Trophoblast cell (in vitro differentiated cells and primary cell): Measurements from ENCODE around the gene AACS.

Experiments used
- DNase-seq, 2 donors: peaks; one replicate each; pipeline ENCODE4 v3.0.0-alpha.2; 2016
- H2AFZ ChIP-seq: 2 replicates; pipeline ENCODE4 v1.6.1; 2013; ENCODE audit warnings: low read length, moderate library complexity, mild to moderate bottlenecking; ENCODE audit not compliant: insufficient read depth, poor library complexity
- H2AK5ac ChIP-seq: 2 replicates; pipeline ENCODE4 v1.6.1; 2013; ENCODE audit warnings: mild to moderate bottlenecking, low read length
- H2BK120ac ChIP-seq: 2 replicates; pipeline ENCODE4 v1.6.1; 2013; ENCODE audit warnings: low read length, mild to moderate bottlenecking, moderate library complexity; ENCODE audit not compliant: insufficient read depth, poor library complexity
- H2BK12ac ChIP-seq: 2 replicates; pipeline ENCODE4 v1.6.1; 2013; ENCODE audit warnings: mild to moderate bottlenecking, low read length, moderate library complexity
- H2BK5ac ChIP-seq: 2 replicates; pipeline ENCODE4 v1.6.1; 2013; ENCODE audit warnings: low read length, low read depth, moderate library complexity, mild to moderate bottlenecking; ENCODE audit not compliant: poor library complexity
- H3K14ac ChIP-seq: 2 replicates; pipeline ENCODE4 v1.6.1; 2013; ENCODE audit warnings: mild to moderate bottlenecking, low read length
- H3K18ac ChIP-seq: 2 replicates; pipeline ENCODE4 v1.6.1; 2013; ENCODE audit warnings: mild to moderate bottlenecking, low read length
- H3K23ac ChIP-seq: 2 replicates; pipeline ENCODE4 v1.6.1; 2013; ENCODE audit warnings: low read length
- H3K27ac ChIP-seq: 2 replicates; pipeline ENCODE4 v1.5.1; 2013; ENCODE audit warnings: low read depth, mild to moderate bottlenecking, inconsistent platforms, low read length, moderate library complexity
- H3K27me3 ChIP-seq: 2 replicates; pipeline ENCODE4 v1.6.1; 2013; ENCODE audit warnings: inconsistent platforms, mild to moderate bottlenecking, low read length, moderate library complexity; ENCODE audit not compliant: insufficient read depth
- H3K36me3 ChIP-seq, 2 experiments: 1 replicate in 1 of 2; 2 replicates in 1 of 2; pipeline ENCODE4 v1.6.1; 2013; ENCODE audit warnings: low read length in 2 of 2, mild to moderate bottlenecking in 2 of 2, moderate library complexity in 1 of 2; ENCODE audit not compliant: insufficient read depth in 2 of 2, control insufficient read depth in 1 of 2
- H3K4ac ChIP-seq: 2 replicates; pipeline ENCODE4 v1.6.1; 2013; ENCODE audit warnings: low read depth, mild to moderate bottlenecking, low read length, moderate library complexity
- H3K4me1 ChIP-seq, 2 experiments: 1 replicate in 1 of 2; 2 replicates in 1 of 2; pipeline ENCODE4 v1.6.1; 2013; ENCODE audit warnings: low read length in 2 of 2, mild to moderate bottlenecking in 2 of 2, moderate library complexity in 1 of 2; ENCODE audit not compliant: insufficient read depth in 2 of 2, control insufficient read depth in 1 of 2
- H3K4me2 ChIP-seq: 2 replicates; pipeline ENCODE4 v1.6.1; 2013; ENCODE audit warnings: inconsistent platforms, mild to moderate bottlenecking, low read length, moderate library complexity
- H3K4me3 ChIP-seq: 2 replicates; pipeline ENCODE4 v1.5.1; 2013; ENCODE audit warnings: mild to moderate bottlenecking, low read depth, low read length, inconsistent platforms
- H3K79me1 ChIP-seq: one replicate; pipeline ENCODE4 v1.6.1; 2013; ENCODE audit warnings: low read length
- H3K79me2 ChIP-seq: 2 replicates; pipeline ENCODE4 v1.6.1; 2013; ENCODE audit warnings: low read length, mild to moderate bottlenecking; ENCODE audit not compliant: control insufficient read depth, insufficient read depth, poor library complexity
- H3K9ac ChIP-seq: 2 replicates; pipeline ENCODE4 v1.6.1; 2013; ENCODE audit warnings: mild to moderate bottlenecking, low read length
- H3K9me3 ChIP-seq: 2 replicates; pipeline ENCODE4 v1.6.1; 2013; ENCODE audit warnings: low read depth, mild to moderate bottlenecking, control low read depth, inconsistent platforms, low read length; ENCODE audit not compliant: insufficient read depth
- H4K12ac ChIP-seq: 2 replicates; pipeline ENCODE4 v1.6.1; 2013; ENCODE audit warnings: low read depth, mild to moderate bottlenecking, low read length, moderate library complexity
- H4K8ac ChIP-seq: 2 replicates; pipeline ENCODE4 v1.6.1; 2013; ENCODE audit warnings: low read depth, mild to moderate bottlenecking, low read length, moderate library complexity
- H4K91ac ChIP-seq: one replicate; pipeline ENCODE4 v1.6.1; 2013; ENCODE audit warnings: low read depth, mild to moderate bottlenecking, low read length, moderate library complexity
- WGBS: extraction: QIAGEN DNeasy Blood & Tissue Kit; methylation state at CpG from one replicate; pipeline ENCODE4 v1.1.7; 2013; ENCODE audit warnings: missing lambda C conversion rate; ENCODE audit not compliant: insufficient read length, insufficient coverage; ENCODE audit errors: extremely low coverage; 5-methylcytosine and 5-hydroxymethylcytosine counted together

AACS gene

DNA sequence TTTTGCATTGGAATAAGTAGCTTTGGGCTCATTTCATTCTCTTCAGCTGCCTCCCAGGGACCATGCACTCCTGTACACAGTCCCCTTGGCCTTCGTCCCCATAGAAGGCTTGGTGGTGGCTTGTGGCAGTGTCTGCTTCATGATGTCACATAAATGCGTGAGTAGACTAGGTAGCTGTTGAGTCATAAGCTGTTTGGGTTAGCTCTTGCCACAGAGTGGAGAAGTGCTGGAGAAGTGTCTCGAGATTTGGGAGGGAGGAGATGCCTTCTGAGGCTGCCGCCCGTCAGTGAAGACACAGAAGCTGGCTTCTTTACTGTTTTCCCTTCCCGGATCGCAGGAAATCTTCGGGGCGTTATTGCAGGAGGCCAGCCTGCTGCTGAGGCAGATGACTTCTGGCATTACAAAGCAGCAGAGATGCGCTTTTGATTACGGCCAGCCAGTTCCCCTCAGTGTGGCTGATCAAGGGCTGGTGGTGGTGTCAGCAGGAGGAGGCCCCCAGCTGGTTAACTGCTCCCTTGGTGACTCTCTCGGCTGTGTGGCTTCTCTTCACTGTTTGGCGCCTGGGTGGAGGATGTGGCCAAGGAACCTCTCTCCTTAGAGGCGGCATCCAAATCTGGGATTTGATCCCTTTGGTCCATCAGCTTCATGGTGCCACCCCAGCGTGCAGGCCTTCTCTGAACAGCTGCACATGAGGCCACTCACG, 67.6 kb downstream of the AACS start:
- no peaks in the 10 kb centered on the region for H3K27me3 ChIP-seq
- no peaks in the 10 kb centered on the region for H3K9me3 ChIP-seq
- H3K27ac ChIP-seq: no peak overlapping the region
- no peak overlapping the region for H2BK120ac ChIP-seq
- no peak overlapping the region for H4K8ac ChIP-seq
- H3K4ac ChIP-seq: no peak overlapping the region
- no peak overlapping the region for H2AK5ac ChIP-seq
- peak in 1 of 2 donors; percentile 12 for DNase-seq
- H4K12ac ChIP-seq: no peak overlapping the region
- no CpG with 5 or more reads among the region's 16 CpGs for WGBS
- H3K79me2 ChIP-seq: no peaks in the 10 kb centered on the region
- H3K79me1 ChIP-seq: no peaks in the 10 kb centered on the region
- H3K4me3 ChIP-seq: no peak overlapping the region
- no peak overlapping the region for H2BK12ac ChIP-seq
- H3K36me3 ChIP-seq: peaks cover 7 to 26% of the 10 kb centered on the region in 2 experiments
- no peak overlapping the region for H2AFZ ChIP-seq
- H3K4me1 ChIP-seq: no peaks in the 10 kb centered on the region
- H3K14ac ChIP-seq: no peak overlapping the region
- H3K18ac ChIP-seq: no peak overlapping the region
- no peak overlapping the region for H2BK5ac ChIP-seq
- no peak overlapping the region for H3K23ac ChIP-seq
- H3K9ac ChIP-seq: no peak overlapping the region
- no peak overlapping the region for H4K91ac ChIP-seq
- no peak overlapping the region for H3K4me2 ChIP-seq

DNA sequence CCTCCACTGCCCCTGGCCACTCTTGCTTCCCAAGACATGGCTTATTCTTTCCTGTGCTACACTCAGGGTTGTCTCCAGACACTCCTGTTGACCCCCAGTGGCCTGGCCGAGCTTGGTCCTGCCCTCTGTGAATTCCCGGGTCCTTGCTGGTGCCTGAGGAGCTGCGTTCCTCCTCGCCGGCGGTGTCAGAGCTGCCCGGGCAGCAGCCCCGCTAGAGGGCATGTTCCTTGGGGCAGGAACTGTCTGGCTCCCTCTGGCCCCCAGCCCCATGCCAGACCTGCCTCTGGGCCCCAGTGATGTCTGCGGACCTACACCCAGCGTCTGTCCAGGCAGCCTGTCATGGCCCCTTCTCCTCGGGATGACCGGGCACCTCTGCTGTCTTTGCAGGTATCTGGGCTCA, 68.4 kb downstream of the AACS start:
- Histone ChIP-seq H2AFZ (no peak overlapping the region), H3K79me1 (no peaks in the 10 kb centered on the region), H3K9me3 (no peaks in the 10 kb centered on the region), H2AK5ac (no peak overlapping the region), H3K79me2 (no peaks in the 10 kb centered on the region), H3K18ac (no peak overlapping the region), H4K91ac (no peak overlapping the region), H3K4me3 (no peak overlapping the region), H3K27me3 (no peaks in the 10 kb centered on the region), H4K12ac (no peak overlapping the region), H3K23ac (no peak overlapping the region), H4K8ac (no peak overlapping the region), H3K27ac (no peak overlapping the region), H3K4ac (no peak overlapping the region), H2BK12ac (no peak overlapping the region), H2BK120ac (no peak overlapping the region), H3K4me1 (no peaks in the 10 kb centered on the region), H3K9ac (no peak overlapping the region), H3K36me3 (peaks cover 7 to 26% of the 10 kb centered on the region in 2 experiments), H3K14ac (no peak overlapping the region), H3K4me2 (no peak overlapping the region), H2BK5ac (no peak overlapping the region)
- DNase-seq: no peak
- WGBS: no CpG with 5 or more reads among the region's 12 CpGs

DNA sequence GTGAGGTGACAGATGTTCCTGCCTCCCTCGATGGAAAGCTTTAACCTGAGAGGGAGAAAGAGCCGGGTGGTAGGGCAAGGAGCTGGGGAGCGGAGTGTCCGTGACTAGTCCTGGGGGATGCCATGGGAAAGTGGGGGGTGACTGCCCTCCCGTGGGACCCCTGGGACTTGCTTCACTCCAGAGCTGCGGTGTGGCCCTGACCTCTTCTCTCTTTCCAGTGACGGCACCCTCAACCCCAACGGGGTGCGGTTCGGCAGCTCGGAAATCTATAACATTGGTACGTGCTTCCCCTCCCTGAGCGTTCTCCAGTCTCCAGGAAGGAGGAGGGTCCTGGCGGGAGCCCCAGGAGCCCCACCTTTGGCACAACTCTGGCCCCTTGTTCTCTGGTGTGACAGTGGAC, 69.3 kb downstream of the AACS start:
- no peaks in the 10 kb centered on the region for H3K4me1 ChIP-seq
- no peak overlapping the region for H4K91ac ChIP-seq
- no peaks in the 10 kb centered on the region for H3K9me3 ChIP-seq
- H3K4me3 ChIP-seq: no peak overlapping the region
- no peak overlapping the region for H3K23ac ChIP-seq
- H3K18ac ChIP-seq: no peak overlapping the region
- no peak overlapping the region for H3K4me2 ChIP-seq
- H3K27ac ChIP-seq: no peak overlapping the region
- H3K27me3 ChIP-seq: no peaks in the 10 kb centered on the region
- H3K4ac ChIP-seq: no peak overlapping the region
- no peaks in the 10 kb centered on the region for H3K79me1 ChIP-seq
- no CpG with 5 or more reads among the region's 14 CpGs for WGBS
- H3K14ac ChIP-seq: no peak overlapping the region
- no peak overlapping the region for H2BK120ac ChIP-seq
- no peak overlapping the region for H2BK12ac ChIP-seq
- no peaks in the 10 kb centered on the region for H3K79me2 ChIP-seq
- peaks cover 7 to 25% of the 10 kb centered on the region in 2 experiments for H3K36me3 ChIP-seq
- H2AK5ac ChIP-seq: no peak overlapping the region
- H4K8ac ChIP-seq: no peak overlapping the region
- no peak for DNase-seq
- H2BK5ac ChIP-seq: no peak overlapping the region
- H3K9ac ChIP-seq: no peak overlapping the region
- H4K12ac ChIP-seq: no peak overlapping the region
- no peak overlapping the region for H2AFZ ChIP-seq

DNA sequence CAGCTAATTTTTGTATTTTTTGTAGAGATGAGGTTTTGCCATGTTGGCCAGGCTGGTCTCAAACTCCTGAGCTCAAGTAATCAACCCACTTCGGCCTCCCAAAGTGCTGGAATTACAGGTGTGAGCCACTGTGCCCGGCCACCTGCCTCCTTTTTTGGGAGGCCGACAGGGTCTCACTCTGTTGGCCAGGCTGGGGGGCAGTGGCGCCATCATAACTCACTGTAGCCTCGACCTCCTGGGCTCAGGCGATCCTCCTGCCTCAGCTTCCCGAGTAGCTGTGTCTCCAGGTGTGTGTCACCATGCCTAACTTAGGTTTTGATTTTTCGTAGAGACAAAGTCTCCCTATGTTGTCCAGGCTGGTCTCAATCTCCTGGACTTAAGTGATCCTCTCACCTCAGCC, 70.7 kb downstream of the AACS start:
- Histone ChIP-seq H3K23ac (no peak overlapping the region), H3K9ac (no peak overlapping the region), H3K4ac (no peak overlapping the region), H2BK120ac (no peak overlapping the region), H2AK5ac (no peak overlapping the region), H2AFZ (no peak overlapping the region), H3K4me3 (no peak overlapping the region), H2BK12ac (no peak overlapping the region), H3K79me2 (no peaks in the 10 kb centered on the region), H4K8ac (no peak overlapping the region), H3K79me1 (no peaks in the 10 kb centered on the region), H2BK5ac (no peak overlapping the region), H3K36me3 (peaks cover 7 to 18% of the 10 kb centered on the region in 2 experiments), H3K27ac (no peak overlapping the region), H3K18ac (no peak overlapping the region), H3K9me3 (peaks cover 2% of the 10 kb centered on the region), H3K4me1 (no peaks in the 10 kb centered on the region), H3K14ac (no peak overlapping the region), H3K27me3 (no peaks in the 10 kb centered on the region), H4K12ac (no peak overlapping the region), H3K4me2 (no peak overlapping the region), H4K91ac (no peak overlapping the region)
- no CpG with 5 or more reads among the region's 8 CpGs for WGBS
- no peak for DNase-seq
